Right lobe of liver (tissue), 6 donors: Measurements from ENCODE around the gene DNASE1L2. TPM values are rescaled to one million over a fixed set of nuclear protein-coding genes. Genes with fewer than 3 reads are reported as not detected.

Source experiments
- ATAC-seq, 4 donors: fragments of 200-7000 bp; cut with Tn5 transposase; one replicate each; pipeline ENCODE4 v1.9.1; 2020; ENCODE audit warnings: mild to moderate bottlenecking in 4 of 4, moderate library complexity in 4 of 4
- DNase-seq, 3 donors: peaks; one replicate each; pipeline ENCODE4 v3.0.0-alpha.2; 2020
- H3K27ac ChIP-seq, 3 donors: fragments of 200-600 bp; one replicate each; pipeline ENCODE4 v1.8.0; 2022
- H3K27me3 ChIP-seq, 2 donors: fragments of 200-600 bp; one replicate each; pipeline ENCODE4 v1.8.0; 2022
- H3K36me3 ChIP-seq, 4 donors: fragments of 200-600 bp; sonication (generic) in 1 of 4; one replicate each; pipeline versions ENCODE4 v1.5.1 to v1.8.0; 2017 to 2022; ENCODE audit warnings: control low read depth in 1 of 4
- H3K4me1 ChIP-seq, 4 donors: fragments of 200-600 bp; sonication (generic) in 1 of 4; one replicate each; pipeline versions ENCODE4 v1.5.1 to v1.8.0; 2017 to 2022; ENCODE audit warnings: control low read depth in 1 of 4
- H3K4me3 ChIP-seq, 3 donors: fragments of 200-600 bp; one replicate each; pipeline ENCODE4 v1.8.0; 2022
- H3K9me3 ChIP-seq, 4 donors: fragments of 200-600 bp; sonication (generic) in 1 of 4; one replicate each; pipeline versions ENCODE4 v1.5.1 to v1.8.0; 2017 to 2022; ENCODE audit warnings: control low read depth in 1 of 4
- POLR2A ChIP-seq: fragments of 450-650 bp; IDR thresholded peaks from one replicate; pipeline ENCODE4 v1.6.1; 2017; ENCODE audit warnings: antibody characterized with exemption, mild to moderate bottlenecking
- WGBS: methylation state at CpG from one replicate; pipeline ENCODE4 v1.1.6; 2018; ENCODE audit warnings: low coverage, low lambda C conversion rate; ENCODE audit not compliant: insufficient coverage; ENCODE audit errors: missing lambda C conversion rate; 5-methylcytosine and 5-hydroxymethylcytosine counted together
- intact Hi-C, 2 donors: fragments of 100-400 bp; cut with DNase I; formaldehyde crosslinking; loops; one replicate each; pipeline versions ENCODE4 v1.11.2 to v1.14.1; 2022
- total RNA-seq, 6 experiments: library from RNA; depleted of rRNA in 2 of 6; stranded (reverse); fragments of >200 nt in 2 of 6; fragmentation: NEBNext Ultra II Directional in 3 of 6; extraction: Animal tissue kit (Norgen Biotek cat#: 25700) in 3 of 6; gene quantifications; one replicate each; pipeline versions ENCODE4 v1.1.0 to v1.2.4, GENCODE V29; 2016 to 2023
- TF ChIP-seq, protein P1 (sequence below), 4 donors: fragments of 200-600 bp in 3 of 4; fragments of 450-650 bp in 1 of 4; IDR thresholded peaks; one replicate each; pipeline versions ENCODE4 v1.5.1 to v1.8.0; 2016 to 2022; ENCODE audit warnings: antibody characterized with exemption in 4 of 4, mild to moderate bottlenecking in 2 of 4
- donor health status: DM: no; HTN: yes; CAD: no.
- donor health status: DM: no; HTN: no; CAD: no.
- donor health status: DM: no; HTN: no; CAD: no.
- donor health status: DM: no; HTN: yes; CAD: no.
- donor health status: DM: no; HTN: yes; CAD: no.

DNASE1L2 gene
- total RNA-seq, 6 experiments from 2014 or later, result 0.31 to 1.1 (median 0.40) TPM; not detected in 1

DNA sequence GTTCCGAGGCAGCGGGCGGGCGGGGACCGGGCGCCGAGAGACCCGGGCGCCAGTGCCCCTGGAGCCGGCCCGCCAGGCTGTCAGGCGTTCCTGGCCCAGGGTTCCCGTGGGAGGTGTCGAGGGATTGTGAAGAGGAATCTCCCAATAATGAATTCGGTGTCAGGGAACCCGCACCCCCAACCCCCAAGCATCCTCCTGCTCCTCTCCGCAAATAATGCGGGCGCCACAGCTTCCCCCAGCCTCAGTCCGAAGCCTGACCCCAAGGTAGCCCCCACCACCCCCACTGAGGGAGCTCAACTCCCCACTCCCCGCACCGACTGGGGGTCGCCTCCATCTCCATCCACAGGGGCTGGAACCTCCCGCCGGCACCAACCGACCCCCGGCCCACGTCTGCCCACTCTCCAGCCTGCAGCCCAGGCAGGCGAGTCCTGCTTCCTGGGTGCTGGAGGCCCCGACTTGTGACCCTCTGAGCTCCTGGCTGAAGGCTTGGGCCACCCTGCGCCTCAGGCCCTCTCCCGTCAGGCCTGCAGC lies 39.2 kb upstream of the DNASE1L2 start:
- peaks cover 0 to 11% of the 10 kb centered on the region in 2 donors for H3K27me3 ChIP-seq
- no peak overlapping the region for H3K4me3 ChIP-seq
- H3K4me1 ChIP-seq, result peaks cover 0 to 10% (median 0%) of the 10 kb centered on the region in 4 donors
- no peaks in the 10 kb centered on the region for H3K36me3 ChIP-seq
- intact Hi-C loops, result loop anchor here (10.0 kb wide), 1 partner anchor 308 kb away; no protein-coding TSS in a partner anchor
- ATAC-seq (no peak), DNase-seq (no peak)
- TF ChIP-seq, protein P1, sequence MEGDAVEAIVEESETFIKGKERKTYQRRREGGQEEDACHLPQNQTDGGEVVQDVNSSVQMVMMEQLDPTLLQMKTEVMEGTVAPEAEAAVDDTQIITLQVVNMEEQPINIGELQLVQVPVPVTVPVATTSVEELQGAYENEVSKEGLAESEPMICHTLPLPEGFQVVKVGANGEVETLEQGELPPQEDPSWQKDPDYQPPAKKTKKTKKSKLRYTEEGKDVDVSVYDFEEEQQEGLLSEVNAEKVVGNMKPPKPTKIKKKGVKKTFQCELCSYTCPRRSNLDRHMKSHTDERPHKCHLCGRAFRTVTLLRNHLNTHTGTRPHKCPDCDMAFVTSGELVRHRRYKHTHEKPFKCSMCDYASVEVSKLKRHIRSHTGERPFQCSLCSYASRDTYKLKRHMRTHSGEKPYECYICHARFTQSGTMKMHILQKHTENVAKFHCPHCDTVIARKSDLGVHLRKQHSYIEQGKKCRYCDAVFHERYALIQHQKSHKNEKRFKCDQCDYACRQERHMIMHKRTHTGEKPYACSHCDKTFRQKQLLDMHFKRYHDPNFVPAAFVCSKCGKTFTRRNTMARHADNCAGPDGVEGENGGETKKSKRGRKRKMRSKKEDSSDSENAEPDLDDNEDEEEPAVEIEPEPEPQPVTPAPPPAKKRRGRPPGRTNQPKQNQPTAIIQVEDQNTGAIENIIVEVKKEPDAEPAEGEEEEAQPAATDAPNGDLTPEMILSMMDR (IDR thresholded peaks at IDR 0.05), result no peak
- TF ChIP-seq POLR2A, result no peak
- 55% methylated on average over 12 of the region's 32 CpGs for WGBS
- no peak overlapping the region for H3K27ac ChIP-seq
- no peaks in the 10 kb centered on the region for H3K9me3 ChIP-seq

DNA sequence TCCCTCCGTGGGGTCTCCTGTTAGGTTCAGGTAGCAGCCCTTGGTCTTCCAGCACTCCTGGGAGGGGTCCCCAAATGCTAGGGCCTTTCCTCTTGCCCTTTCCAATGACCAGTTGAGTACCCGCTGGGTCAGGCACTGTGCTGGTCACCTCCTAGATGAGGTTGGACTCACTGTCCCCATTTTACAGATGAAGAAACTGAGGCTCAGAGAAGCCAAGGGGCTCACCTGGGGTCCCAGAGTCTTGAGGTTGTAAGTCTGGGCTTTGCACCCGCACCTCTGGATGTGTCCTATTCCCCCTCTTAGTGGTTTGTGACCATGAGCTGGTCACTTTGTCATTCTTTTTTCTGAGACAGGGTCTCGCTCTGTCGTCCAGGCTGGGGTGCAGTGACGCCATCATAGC lies 38.5 kb upstream of the DNASE1L2 start:
- Histone ChIP-seq H3K27me3 (peaks cover 0 to 11% of the 10 kb centered on the region in 2 donors), H3K4me3 (no peak overlapping the region), H3K4me1 (peaks cover 0 to 10% (median 0%) of the 10 kb centered on the region in 4 donors), H3K36me3 (no peaks in the 10 kb centered on the region), H3K9me3 (no peaks in the 10 kb centered on the region), H3K27ac (no peak overlapping the region)
- DNase-seq (no peak), ATAC-seq (no peak)
- intact Hi-C loops, result loop anchor here (10.0 kb wide), 1 partner anchor 307 kb away; no protein-coding TSS in a partner anchor
- no peak for TF ChIP-seq POLR2A
- TF ChIP-seq, protein P1 (IDR thresholded peaks at IDR 0.05), result no peak
- 50% methylated on average over 2 of the region's 6 CpGs for WGBS

DNA sequence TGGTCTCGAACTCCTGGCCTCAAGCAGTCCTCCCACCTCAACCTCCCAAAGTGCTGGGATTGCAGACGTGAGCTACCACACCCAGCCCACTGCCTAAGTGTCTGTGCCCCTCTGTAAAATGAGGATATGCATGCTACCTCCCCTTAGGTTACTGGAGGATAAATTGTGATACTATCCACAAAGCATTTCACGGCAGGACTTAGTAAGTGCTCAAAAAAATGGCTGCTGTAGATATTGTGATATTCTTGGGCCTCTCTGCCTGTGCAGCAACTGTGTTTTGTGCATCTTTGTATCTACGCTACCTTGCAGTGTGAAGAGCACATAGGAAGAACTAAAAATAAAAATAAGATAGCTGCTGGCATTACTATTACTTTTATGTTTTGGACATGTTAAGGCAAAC lies 38.0 kb upstream of the DNASE1L2 start:
- 52% methylated on average over 4 of the region's 4 CpGs for WGBS

DNA sequence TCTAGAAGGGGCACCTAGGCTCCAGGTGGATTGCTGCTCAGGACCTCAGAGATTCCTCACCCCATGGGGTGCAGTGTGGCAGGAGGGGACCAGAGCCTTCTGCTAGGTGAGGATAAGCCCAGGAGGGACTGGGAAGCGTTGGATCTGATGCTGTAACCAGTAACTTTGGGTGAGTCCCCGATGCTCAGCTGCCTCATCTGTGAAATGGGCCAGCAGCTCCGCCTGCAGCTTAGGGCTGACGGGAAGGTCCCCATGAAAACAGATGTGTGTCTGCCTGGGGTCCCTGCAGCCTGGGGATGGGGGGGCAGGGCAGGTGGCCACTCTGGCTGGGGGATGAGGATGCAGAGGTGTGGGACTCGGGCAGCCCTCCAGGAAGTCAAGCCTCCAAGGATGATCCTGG lies 37.1 kb upstream of the DNASE1L2 start:
- no peaks in the 10 kb centered on the region for H3K36me3 ChIP-seq
- no peak overlapping the region for H3K27ac ChIP-seq
- peaks cover 0 to 11% of the 10 kb centered on the region in 2 donors for H3K27me3 ChIP-seq
- ATAC-seq (no peak), DNase-seq (no peak)
- no peaks in the 10 kb centered on the region for H3K9me3 ChIP-seq
- intact Hi-C loops, result loop anchor here (10.0 kb wide), 1 partner anchor 306 kb away; no protein-coding TSS in a partner anchor
- H3K4me1 ChIP-seq, result peaks cover 0 to 10% (median 0%) of the 10 kb centered on the region in 4 donors
- no peak for TF ChIP-seq POLR2A
- TF ChIP-seq, protein P1 (IDR thresholded peaks at IDR 0.05), result no peak
- WGBS, result 53% methylated on average over 2 of the region's 5 CpGs
- H3K4me3 ChIP-seq, result no peak overlapping the region

More for the DNA sequence above, 38.0 kb upstream of the DNASE1L2 start:
- TF ChIP-seq, protein P1 (IDR thresholded peaks at IDR 0.05), result no peak
- no peak for TF ChIP-seq POLR2A
- Histone ChIP-seq H3K9me3 (no peaks in the 10 kb centered on the region), H3K27ac (no peak overlapping the region), H3K27me3 (peaks cover 0 to 11% of the 10 kb centered on the region in 2 donors), H3K36me3 (no peaks in the 10 kb centered on the region), H3K4me3 (no peak overlapping the region), H3K4me1 (peaks cover 0 to 10% (median 0%) of the 10 kb centered on the region in 4 donors)
- DNase-seq, result no peak
- intact Hi-C loops, result loop anchor here (10.0 kb wide), 1 partner anchor 307 kb away; no protein-coding TSS in a partner anchor
- no peak for ATAC-seq
